ENCODE measurements around the gene ACSM6. TPM values are rescaled to one million over a fixed set of nuclear protein-coding genes. Genes with fewer than 3 reads are reported as not detected.

Gene ACSM6
- total RNA-seq, 1 experiment from 2014 or later = not detected

DNA sequence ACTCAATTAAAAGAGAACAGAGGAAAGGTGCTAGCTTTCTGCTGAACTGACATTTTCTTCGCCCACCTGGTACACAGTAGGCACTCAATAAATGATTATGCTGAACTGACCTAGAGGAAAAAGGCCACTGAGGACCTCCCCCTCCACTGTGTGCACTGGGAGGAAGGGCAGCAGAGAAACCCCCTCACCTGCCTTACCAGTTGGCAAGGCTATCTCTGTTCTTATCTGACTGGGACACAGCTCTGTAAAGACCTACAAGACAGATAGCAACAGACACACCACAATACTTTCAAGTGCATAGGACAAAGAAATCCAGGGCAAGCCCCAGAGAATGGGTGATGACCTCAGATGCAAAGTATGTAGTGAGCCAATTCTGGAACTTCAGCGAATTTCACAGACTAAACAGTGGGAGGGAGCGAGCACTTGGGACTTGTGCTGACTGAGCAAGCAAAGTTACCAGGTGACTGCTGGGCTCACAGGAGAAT lies 66.4 kb downstream of the ACSM6 start:
- Mint-ChIP-seq H3K27ac (peak overlapping the region; percentile 62 to 89 (median 65); a peak in 2 of 7 replicates), H3K36me3 (ENCODE audit: insufficient read depth in 1 of 3, low read depth in 3 of 3) (peaks cover 33 to 70% (median 66%) of the 10 kb centered on the region in 3 experiments), H3K9me3 (peaks cover 12 to 17% of the 10 kb centered on the region in 2 experiments), H3K4me1 (peaks cover 35 to 39% of the 10 kb centered on the region in 2 experiments), H3K4me3 (no peak overlapping the region), H3K27me3 (ENCODE audit: low read depth) (no peaks in the 10 kb centered on the region)
- no peak for DNase-seq
- H3K18ac ChIP-seq (ENCODE audit: insufficient read length, low read depth, low read length) = no peak overlapping the region
- H3K56ac ChIP-seq (ENCODE audit: insufficient read length, low read depth, low read length) = no peak overlapping the region
- no peak overlapping the region for H4K5ac ChIP-seq (ENCODE audit: insufficient read length, low read depth, low read length)
- no peak overlapping the region for H3T11ph ChIP-seq (ENCODE audit: low read length)
- H3K27ac ChIP-seq (ENCODE audit: insufficient read length, low read depth, low read length) = no peak overlapping the region
- no peaks in the 10 kb centered on the region for H4K20me1 ChIP-seq (ENCODE audit: control insufficient read depth, insufficient read depth, insufficient read length)
- H2BK12ac ChIP-seq (ENCODE audit: insufficient read length, low read depth, low read length) = no peak overlapping the region
- no peaks in the 10 kb centered on the region for H3K27me3 ChIP-seq (ENCODE audit: insufficient read depth, low read length)
- no peak overlapping the region for H2BK15ac ChIP-seq (ENCODE audit: low read depth, low read length)
- no peak overlapping the region for H2BK20ac ChIP-seq (ENCODE audit: low read depth, low read length, poor library complexity, severe bottlenecking)
- H4K91ac ChIP-seq (ENCODE audit: insufficient read length, low read depth, low read length) = no peak overlapping the region
- no peak overlapping the region for H2BK120ac ChIP-seq (ENCODE audit: low read depth, low read length, poor library complexity, severe bottlenecking)
- H3K4me1 ChIP-seq (ENCODE audit: insufficient read depth, low read length) = peaks cover 10% of the 10 kb centered on the region
- TF ChIP-seq, protein P1, sequence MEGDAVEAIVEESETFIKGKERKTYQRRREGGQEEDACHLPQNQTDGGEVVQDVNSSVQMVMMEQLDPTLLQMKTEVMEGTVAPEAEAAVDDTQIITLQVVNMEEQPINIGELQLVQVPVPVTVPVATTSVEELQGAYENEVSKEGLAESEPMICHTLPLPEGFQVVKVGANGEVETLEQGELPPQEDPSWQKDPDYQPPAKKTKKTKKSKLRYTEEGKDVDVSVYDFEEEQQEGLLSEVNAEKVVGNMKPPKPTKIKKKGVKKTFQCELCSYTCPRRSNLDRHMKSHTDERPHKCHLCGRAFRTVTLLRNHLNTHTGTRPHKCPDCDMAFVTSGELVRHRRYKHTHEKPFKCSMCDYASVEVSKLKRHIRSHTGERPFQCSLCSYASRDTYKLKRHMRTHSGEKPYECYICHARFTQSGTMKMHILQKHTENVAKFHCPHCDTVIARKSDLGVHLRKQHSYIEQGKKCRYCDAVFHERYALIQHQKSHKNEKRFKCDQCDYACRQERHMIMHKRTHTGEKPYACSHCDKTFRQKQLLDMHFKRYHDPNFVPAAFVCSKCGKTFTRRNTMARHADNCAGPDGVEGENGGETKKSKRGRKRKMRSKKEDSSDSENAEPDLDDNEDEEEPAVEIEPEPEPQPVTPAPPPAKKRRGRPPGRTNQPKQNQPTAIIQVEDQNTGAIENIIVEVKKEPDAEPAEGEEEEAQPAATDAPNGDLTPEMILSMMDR (conservative IDR thresholded peaks at IDR 0.05) = no peak
- H2AFZ ChIP-seq (ENCODE audit: low read length) = no peak overlapping the region
- H3K79me2 ChIP-seq (ENCODE audit: insufficient read depth, low read length) = no peaks in the 10 kb centered on the region
- H2BK5ac ChIP-seq (ENCODE audit: insufficient read length, low read length) = no peak overlapping the region
- H2AK5ac ChIP-seq (ENCODE audit: insufficient read length, low read length) = no peak overlapping the region
- WGBS (ENCODE audit: extremely low coverage, insufficient read length, low lambda C conversion rate) = no CpG with 5 or more reads among the region's 3 CpGs
- H3K9me3 ChIP-seq (ENCODE audit: control insufficient read depth, low read depth, low read length) = no peaks in the 10 kb centered on the region
- no peak overlapping the region for H4K8ac ChIP-seq (replicated peaks; ENCODE audit: insufficient read length, low read depth, low read length)
- H3K23me2 ChIP-seq (ENCODE audit: insufficient read length, low read depth, low read length, poor library complexity, severe bottlenecking) = no peaks in the 10 kb centered on the region
- H3K9ac ChIP-seq (ENCODE audit: extremely low read depth, insufficient read length, low read length) = no peak overlapping the region
- H3K4ac ChIP-seq (ENCODE audit: low read depth, low read length) = no peak overlapping the region
- no peak overlapping the region for H3K23ac ChIP-seq (ENCODE audit: insufficient read length, low read depth, low read length)
- no peak overlapping the region for H3K14ac ChIP-seq (ENCODE audit: insufficient read depth, low read length)
- peaks cover 4% of the 10 kb centered on the region for H3K79me1 ChIP-seq (ENCODE audit: insufficient read depth, low read depth, low read length, poor library complexity, severe bottlenecking)
- H3K4me2 ChIP-seq (ENCODE audit: insufficient read depth, insufficient read length, low read length) = no peak overlapping the region
